IPS-NIHi7 (cell line): ENCODE measurements around the gene KCNQ5.

Experiments used
- DNase-seq: peaks from one replicate; pipeline ENCODE4 v3.0.0; 2012; ENCODE audit warnings: mixed read lengths; ENCODE audit errors: extremely low spot score

Gene KCNQ5

GRCh38 chr6:72905705-72906478, 284.0 kb downstream of the KCNQ5 start:
- DNase-seq = no peak

- DNase-seq = no peak
Observed at GRCh38 chr6:72911463-72912155, 289.7 kb downstream of the KCNQ5 start.

DNA sequence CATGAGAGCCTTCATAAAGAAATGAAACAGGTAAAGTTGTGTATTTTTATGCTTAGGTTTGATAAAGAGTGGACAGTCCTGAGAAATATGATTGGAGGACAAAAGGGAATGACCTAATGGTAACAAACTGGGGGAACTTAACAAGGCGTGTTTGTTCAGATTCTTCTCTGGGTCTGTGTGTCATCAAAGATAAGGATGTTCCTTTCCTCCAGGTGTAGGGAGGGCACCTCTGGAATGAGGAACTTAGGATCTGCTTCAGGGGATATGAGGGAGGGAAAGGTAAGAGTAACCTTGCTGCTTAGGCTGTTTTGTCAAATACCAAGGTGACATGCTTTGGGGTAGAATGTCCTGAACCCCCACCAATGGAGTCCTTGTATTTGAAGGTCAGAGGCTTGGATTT, 291.9 kb downstream of the KCNQ5 start:
- DNase-seq = no peak

GRCh38 chr6:72916298-72916697, 294.4 kb downstream of the KCNQ5 start:
- no peak for DNase-seq

DNA sequence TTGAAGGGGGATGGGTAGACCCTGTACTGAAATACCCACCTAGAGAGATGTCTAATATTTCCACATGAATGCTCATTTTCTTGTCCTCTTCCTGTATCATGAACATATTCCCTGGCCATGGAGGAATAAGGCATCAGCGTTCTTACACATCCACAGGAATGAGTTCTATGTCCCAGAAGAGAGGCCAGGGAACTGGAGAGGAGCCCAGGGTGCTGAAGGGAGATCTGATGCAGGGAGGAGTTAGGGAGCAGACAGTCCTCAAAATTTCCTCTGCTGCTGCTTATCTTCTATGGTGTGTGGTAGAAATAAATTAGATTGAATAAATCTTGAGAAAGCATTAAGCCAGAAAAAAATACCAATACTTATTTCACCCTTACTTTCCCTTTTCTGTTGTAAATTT, 295.0 kb downstream of the KCNQ5 start:
- DNase-seq = no peak

GRCh38 chr6:72922401-72922800, 300.5 kb downstream of the KCNQ5 start:
- DNase-seq = no peak

- no peak for DNase-seq
Observed at GRCh38 chr6:72925136-72925535, 303.3 kb downstream of the KCNQ5 start.

- DNase-seq = no peak
Observed at GRCh38 chr6:72930556-72931132, 308.8 kb downstream of the KCNQ5 start.

DNA sequence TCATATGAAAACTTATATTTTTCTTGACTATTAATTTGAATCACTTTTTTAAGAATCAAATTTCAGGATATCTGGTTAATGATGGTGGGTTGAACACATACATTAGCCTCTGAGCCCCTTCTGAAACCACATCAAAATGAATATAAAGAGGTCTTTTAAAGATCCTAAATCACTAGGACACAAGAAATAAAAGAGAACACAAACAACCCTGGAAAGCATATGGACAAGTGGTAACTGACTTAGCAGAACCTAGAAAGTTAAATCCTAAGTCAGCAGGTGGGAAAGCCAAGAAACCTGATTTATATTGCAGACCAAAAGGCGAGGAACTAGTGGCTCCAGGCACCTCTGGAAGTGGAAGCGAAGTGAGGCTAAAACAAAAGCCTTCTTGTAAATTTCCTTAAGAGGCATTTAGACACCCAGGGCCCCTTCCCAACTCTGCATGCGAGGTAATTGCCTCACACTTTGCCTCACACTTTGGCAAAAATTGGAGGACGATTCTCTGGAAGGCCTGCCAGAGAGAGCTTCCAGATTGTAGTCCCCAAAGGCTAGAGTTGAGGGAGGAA, 309.5 kb downstream of the KCNQ5 start:
- DNase-seq = no peak

- DNase-seq = no peak
Observed at GRCh38 chr6:72933233-72933632, 311.4 kb downstream of the KCNQ5 start.

- DNase-seq = no peak
Observed at GRCh38 chr6:72936766-72937559, 315.1 kb downstream of the KCNQ5 start.

GRCh38 chr6:72938104-72938503, 316.2 kb downstream of the KCNQ5 start:
- DNase-seq = no peak

DNA sequence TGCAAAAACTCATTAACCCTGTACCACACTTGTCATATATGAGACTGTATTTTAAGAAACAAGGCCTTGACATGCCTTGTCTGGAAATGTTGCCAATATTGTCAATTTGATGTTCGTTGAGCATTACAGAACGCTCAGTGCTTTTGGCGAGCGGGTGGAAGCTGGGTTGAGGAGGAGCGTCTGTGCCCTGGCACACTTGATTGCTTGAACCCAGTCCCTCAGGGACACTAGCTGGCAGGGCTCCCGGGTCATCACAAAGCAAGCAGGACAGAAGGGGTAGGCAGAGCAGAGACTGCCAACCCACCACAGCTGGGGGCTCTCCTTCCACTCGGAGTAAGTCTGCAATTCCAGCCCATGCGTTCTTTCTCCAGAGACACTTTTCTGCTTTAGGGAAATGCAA, 317.1 kb downstream of the KCNQ5 start:
- no peak for DNase-seq

GRCh38 chr6:72940265-72940664, 318.4 kb downstream of the KCNQ5 start:
- no peak for DNase-seq

DNA sequence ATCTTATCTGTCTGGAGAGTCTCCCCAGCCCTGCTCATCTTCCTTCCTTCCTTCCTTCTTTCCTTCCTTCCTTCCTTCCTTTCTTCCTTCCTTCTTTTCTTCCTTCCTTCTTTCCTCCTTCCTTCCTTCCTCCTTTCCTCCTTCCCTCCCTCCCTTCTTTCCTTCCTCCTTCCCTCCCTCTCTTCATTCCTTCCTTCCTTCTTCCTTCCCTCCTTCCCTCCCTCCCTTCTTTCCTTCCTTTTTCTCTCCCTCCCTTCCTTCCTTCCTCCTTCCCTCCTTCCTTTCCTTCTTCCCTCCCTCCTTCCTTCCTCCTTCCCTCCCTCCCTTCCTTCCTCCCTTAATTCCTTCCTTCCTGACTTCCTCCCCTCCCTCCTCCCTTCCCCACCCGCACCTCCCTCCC, 319.4 kb downstream of the KCNQ5 start:
- no peak for DNase-seq

GRCh38 chr6:72941751-72942150, 319.9 kb downstream of the KCNQ5 start:
- DNase-seq = no peak

DNA sequence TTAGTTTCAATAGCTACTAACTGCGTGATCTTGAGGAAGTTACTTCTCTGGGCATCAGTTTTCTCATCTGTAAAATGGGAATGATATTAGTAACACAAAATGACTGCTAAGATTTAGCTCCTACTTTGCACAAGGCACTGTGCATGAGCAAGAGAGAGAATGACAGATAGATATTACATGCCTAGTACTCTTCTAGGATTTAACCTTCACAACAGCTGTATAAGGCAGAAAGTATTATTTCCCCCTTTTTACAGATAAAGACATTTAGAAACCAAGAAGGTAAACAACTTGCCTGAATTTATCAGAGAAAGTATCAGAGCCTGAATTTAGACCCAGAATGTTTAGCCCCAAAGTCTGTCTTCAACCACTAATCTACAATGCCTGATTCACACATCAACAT, 321.8 kb downstream of the KCNQ5 start:
- DNase-seq = no peak

- no peak for DNase-seq
Observed at GRCh38 chr6:72944660-72945059, 322.8 kb downstream of the KCNQ5 start.

GRCh38 chr6:72946774-72947173, 324.9 kb downstream of the KCNQ5 start:
- no peak for DNase-seq

- no peak for DNase-seq
Observed at GRCh38 chr6:72947534-72947933, 325.7 kb downstream of the KCNQ5 start.

- DNase-seq = no peak
Observed at GRCh38 chr6:72948153-72948552, 326.3 kb downstream of the KCNQ5 start.
